ENCODE results near the gene NR1D1.

GRCh38 chr17:40121181-40122135, 21.1 kb upstream of the NR1D1 start, which contains the start of gene MSL1:
- TF ChIP-seq, protein P1, sequence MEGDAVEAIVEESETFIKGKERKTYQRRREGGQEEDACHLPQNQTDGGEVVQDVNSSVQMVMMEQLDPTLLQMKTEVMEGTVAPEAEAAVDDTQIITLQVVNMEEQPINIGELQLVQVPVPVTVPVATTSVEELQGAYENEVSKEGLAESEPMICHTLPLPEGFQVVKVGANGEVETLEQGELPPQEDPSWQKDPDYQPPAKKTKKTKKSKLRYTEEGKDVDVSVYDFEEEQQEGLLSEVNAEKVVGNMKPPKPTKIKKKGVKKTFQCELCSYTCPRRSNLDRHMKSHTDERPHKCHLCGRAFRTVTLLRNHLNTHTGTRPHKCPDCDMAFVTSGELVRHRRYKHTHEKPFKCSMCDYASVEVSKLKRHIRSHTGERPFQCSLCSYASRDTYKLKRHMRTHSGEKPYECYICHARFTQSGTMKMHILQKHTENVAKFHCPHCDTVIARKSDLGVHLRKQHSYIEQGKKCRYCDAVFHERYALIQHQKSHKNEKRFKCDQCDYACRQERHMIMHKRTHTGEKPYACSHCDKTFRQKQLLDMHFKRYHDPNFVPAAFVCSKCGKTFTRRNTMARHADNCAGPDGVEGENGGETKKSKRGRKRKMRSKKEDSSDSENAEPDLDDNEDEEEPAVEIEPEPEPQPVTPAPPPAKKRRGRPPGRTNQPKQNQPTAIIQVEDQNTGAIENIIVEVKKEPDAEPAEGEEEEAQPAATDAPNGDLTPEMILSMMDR (IDR thresholded peaks at IDR 0.05) = no peak
- no peak for TF ChIP-seq POLR2A (IDR thresholded peaks at IDR 0.05)

Measured in testis (tissue), 2 donors.